ENCODE measurements around the gene WDR73.

DNA sequence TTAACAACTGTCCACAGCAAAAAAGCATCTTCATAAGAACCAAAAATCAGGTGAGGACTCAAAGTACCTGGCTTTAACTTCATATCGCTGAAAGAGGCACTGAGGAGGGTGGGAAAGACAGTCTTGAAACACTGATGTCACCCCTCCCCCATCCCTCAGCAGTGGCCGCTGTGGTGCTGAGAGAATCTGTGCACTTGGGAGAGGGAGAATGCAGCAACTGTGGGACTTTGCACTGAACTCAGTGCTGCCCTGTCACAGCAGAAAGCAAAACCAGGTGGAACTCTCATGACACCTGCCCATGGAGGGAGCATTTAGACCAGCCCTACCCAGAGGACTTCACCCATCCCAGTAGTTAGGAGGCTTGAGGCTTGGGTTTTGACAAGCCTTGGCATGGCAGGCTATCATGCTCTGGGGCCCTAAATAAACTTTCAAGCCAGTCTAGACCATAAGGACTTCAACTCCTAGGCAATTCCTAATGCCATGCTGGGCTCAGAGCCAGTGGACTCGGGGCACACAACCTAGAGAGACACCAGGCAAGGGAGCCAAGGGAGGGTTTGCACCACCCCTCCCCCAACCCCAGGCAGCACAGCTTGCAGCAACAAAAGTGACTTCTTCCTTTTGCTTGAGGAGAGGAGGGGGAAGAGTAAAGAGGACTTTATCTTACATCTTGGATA, 59.3 kb downstream of the WDR73 start:
- TF ChIP-seq, protein P1, sequence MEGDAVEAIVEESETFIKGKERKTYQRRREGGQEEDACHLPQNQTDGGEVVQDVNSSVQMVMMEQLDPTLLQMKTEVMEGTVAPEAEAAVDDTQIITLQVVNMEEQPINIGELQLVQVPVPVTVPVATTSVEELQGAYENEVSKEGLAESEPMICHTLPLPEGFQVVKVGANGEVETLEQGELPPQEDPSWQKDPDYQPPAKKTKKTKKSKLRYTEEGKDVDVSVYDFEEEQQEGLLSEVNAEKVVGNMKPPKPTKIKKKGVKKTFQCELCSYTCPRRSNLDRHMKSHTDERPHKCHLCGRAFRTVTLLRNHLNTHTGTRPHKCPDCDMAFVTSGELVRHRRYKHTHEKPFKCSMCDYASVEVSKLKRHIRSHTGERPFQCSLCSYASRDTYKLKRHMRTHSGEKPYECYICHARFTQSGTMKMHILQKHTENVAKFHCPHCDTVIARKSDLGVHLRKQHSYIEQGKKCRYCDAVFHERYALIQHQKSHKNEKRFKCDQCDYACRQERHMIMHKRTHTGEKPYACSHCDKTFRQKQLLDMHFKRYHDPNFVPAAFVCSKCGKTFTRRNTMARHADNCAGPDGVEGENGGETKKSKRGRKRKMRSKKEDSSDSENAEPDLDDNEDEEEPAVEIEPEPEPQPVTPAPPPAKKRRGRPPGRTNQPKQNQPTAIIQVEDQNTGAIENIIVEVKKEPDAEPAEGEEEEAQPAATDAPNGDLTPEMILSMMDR (conservative IDR thresholded peaks at IDR 0.05): no peak
- no peak for TF ChIP-seq EZH2 (IDR thresholded peaks at IDR 0.05; ENCODE audit: low read depth)
